H1 (cell line): ENCODE data around the gene RAP1GAP. TPM values are rescaled to one million over a fixed set of nuclear protein-coding genes. Genes with fewer than 3 reads are reported as not detected.

Source experiments
- CTCF ChIA-PET: fragments of 300-600 bp; sonication (Branson Sonifier 250); formaldehyde crosslinking; loops from one replicate; lab custom pipeline; 2021; ENCODE audit not compliant: partially characterized antibody; lab: Charles Lee
- POLR2A ChIA-PET: fragments of 300-600 bp; sonication (Branson Sonifier 250); formaldehyde crosslinking; loops from one replicate; lab custom pipeline; 2021; ENCODE audit warnings: inconsistent platforms; ENCODE audit not compliant: partially characterized antibody; lab: Charles Lee
- DNase-seq, 2 experiments: peaks; one replicate each; pipeline versions ENCODE4 v3.0.0 to v3.0.0-alpha.2; 2010 to 2022; ENCODE audit warnings: low spot score in 2 of 2, low read depth in 1 of 2, mixed read lengths in 1 of 2
- FAIRE-seq: peaks from 2 replicates; lab custom pipeline; 2011; peaks lifted over from hg19 to GRCh38; lab: Jason Lieb, UNC
- H2AFZ ChIP-seq: 2 replicates; pipeline ENCODE4 v1.8.1; 2012; ENCODE audit warnings: low read length, inconsistent platforms
- H2AK5ac ChIP-seq: 2 replicates; pipeline ENCODE4 v1.6.1; 2013; ENCODE audit warnings: low read depth, low read length
- H2BK120ac ChIP-seq: replicated peaks from 2 replicates; pipeline ENCODE3; 2013; ENCODE audit warnings: low read depth, low read length, inconsistent platforms
- H2BK12ac ChIP-seq: 2 replicates; pipeline ENCODE4 v1.6.1; 2013; ENCODE audit warnings: low read depth, low read length
- H2BK15ac ChIP-seq: 2 replicates; pipeline ENCODE4 v1.6.1; 2013; ENCODE audit warnings: low read length
- H2BK20ac ChIP-seq: 2 replicates; pipeline ENCODE4 v1.6.1; 2013; ENCODE audit warnings: low read length
- H2BK5ac ChIP-seq: 2 replicates; pipeline ENCODE4 v1.6.1; 2013; ENCODE audit warnings: low read depth, low read length
- H3K14ac ChIP-seq: 2 replicates; pipeline ENCODE4 v1.6.1; 2013; ENCODE audit warnings: inconsistent platforms; ENCODE audit not compliant: insufficient read length
- H3K18ac ChIP-seq: 2 replicates; pipeline ENCODE4 v1.6.1; 2013; ENCODE audit warnings: low read length; ENCODE audit errors: extremely low read depth
- H3K23ac ChIP-seq: 2 replicates; pipeline ENCODE4 v1.6.1; 2013; ENCODE audit warnings: inconsistent platforms; ENCODE audit not compliant: insufficient read length
- H3K23me2 ChIP-seq: 2 replicates; pipeline ENCODE4 v1.6.1; 2013; ENCODE audit warnings: low read depth, low read length
- H3K27ac ChIP-seq: 2 replicates; pipeline ENCODE4 v1.6.1; 2011; ENCODE audit warnings: low read depth, low read length, inconsistent platforms
- H3K27me3 ChIP-seq, 4 experiments: replicated peaks in 1 of 4; 1 replicate in 1 of 4; 2 replicates in 3 of 4; pipeline versions ENCODE4 v1.6.1 to v1.8.1; 2011 to 2013; ENCODE audit warnings: low read length in 3 of 4, mild to moderate bottlenecking in 3 of 4, inconsistent platforms in 2 of 4, mixed read lengths in 2 of 4, moderate library complexity in 1 of 4; ENCODE audit not compliant: control insufficient read depth in 3 of 4, insufficient read depth in 3 of 4; ENCODE audit errors: extremely low read depth in 1 of 4
- H3K36me3 ChIP-seq, 4 experiments: 2 replicates each; pipeline versions ENCODE4 v1.6.1 to v1.8.1; 2011 to 2013; ENCODE audit warnings: mild to moderate bottlenecking in 4 of 4, low read length in 3 of 4, moderate library complexity in 2 of 4, control low read depth in 1 of 4, inconsistent platforms in 1 of 4; ENCODE audit not compliant: insufficient read depth in 4 of 4, control insufficient read depth in 2 of 4
- H3K4ac ChIP-seq: replicated peaks from 2 replicates; pipeline ENCODE3; 2013; ENCODE audit warnings: low read length, low read depth, mixed read lengths, inconsistent platforms; ENCODE audit not compliant: insufficient read length
- H3K4me1 ChIP-seq, 4 experiments: replicated peaks in 1 of 4; 1 replicate in 1 of 4; 2 replicates in 3 of 4; pipeline versions ENCODE4 v1.6.1 to v1.8.1; 2011 to 2013; ENCODE audit warnings: low read length in 3 of 4, inconsistent platforms in 2 of 4, mixed read lengths in 1 of 4; ENCODE audit not compliant: insufficient read depth in 4 of 4, control insufficient read depth in 3 of 4
- H3K4me2 ChIP-seq, 2 experiments: 2 replicates each; pipeline versions ENCODE4 v1.6.1 to v1.8.1; 2011 to 2013; ENCODE audit warnings: low read depth in 2 of 2, low read length in 2 of 2, control low read depth in 1 of 2, inconsistent platforms in 1 of 2, mild to moderate bottlenecking in 1 of 2; ENCODE audit not compliant: insufficient read depth in 1 of 2
- H3K4me3 ChIP-seq, 4 experiments: fragments of 200-600, 300-600 bp in 1 of 4; sonication (generic), shearing (Covaris generic), sonication (Bioruptor Twin) in 1 of 4; 2 replicates each; pipeline versions ENCODE4 v1.5.1 to v1.8.1; 2011 to 2016; ENCODE audit warnings: low read length in 4 of 4, low read depth in 3 of 4, control low read depth in 2 of 4, inconsistent platforms in 2 of 4, mild to moderate bottlenecking in 2 of 4, mixed read lengths in 1 of 4, moderate library complexity in 1 of 4; ENCODE audit not compliant: insufficient read depth in 2 of 4; ENCODE audit errors: extremely low read depth in 1 of 4
- H3K56ac ChIP-seq: replicated peaks from 2 replicates; pipeline ENCODE3; 2013; ENCODE audit warnings: low read depth, mild to moderate bottlenecking, mixed read lengths, low read length, inconsistent platforms; ENCODE audit not compliant: insufficient read length
- H3K79me1 ChIP-seq: 2 replicates; pipeline ENCODE4 v1.6.1; 2013; ENCODE audit warnings: low read depth, low read length, control low read depth
- H3K79me2 ChIP-seq, 2 experiments: 2 replicates each; pipeline versions ENCODE4 v1.6.1 to v1.8.1; 2012 to 2013; ENCODE audit warnings: low read length in 2 of 2, mild to moderate bottlenecking in 2 of 2, inconsistent platforms in 1 of 2; ENCODE audit not compliant: insufficient read depth in 2 of 2, control insufficient read depth in 1 of 2
- H3K9ac ChIP-seq, 4 experiments: replicated peaks in 1 of 4; 1 replicate in 1 of 4; 2 replicates in 3 of 4; pipeline versions ENCODE4 v1.6.1 to v1.8.1; 2011 to 2013; ENCODE audit warnings: low read depth in 3 of 4, low read length in 3 of 4, control low read depth in 2 of 4, mild to moderate bottlenecking in 2 of 4, moderate library complexity in 2 of 4, inconsistent platforms in 1 of 4; ENCODE audit errors: extremely low read depth in 1 of 4
- H3K9me3 ChIP-seq, 2 experiments: 2 replicates each; pipeline versions ENCODE4 v1.6.1 to v1.8.1; 2012 to 2013; ENCODE audit warnings: mild to moderate bottlenecking in 2 of 2, moderate library complexity in 2 of 2, control low read depth in 1 of 2, inconsistent platforms in 1 of 2, low read depth in 1 of 2, low read length in 1 of 2, mixed read lengths in 1 of 2; ENCODE audit not compliant: insufficient read depth in 2 of 2
- H4K20me1 ChIP-seq, 2 experiments: replicated peaks in 1 of 2; 2 replicates each; pipeline versions ENCODE3 to v1.8.1; 2011 to 2013; ENCODE audit warnings: inconsistent platforms in 2 of 2, low read length in 2 of 2, mild to moderate bottlenecking in 1 of 2; ENCODE audit not compliant: insufficient read depth in 2 of 2, control insufficient read depth in 1 of 2
- H4K5ac ChIP-seq: 2 replicates; pipeline ENCODE4 v1.6.1; 2013; ENCODE audit warnings: low read length, low read depth, mixed read lengths, inconsistent platforms; ENCODE audit not compliant: insufficient read length
- H4K8ac ChIP-seq: 2 replicates; pipeline ENCODE4 v1.8.0; 2013; ENCODE audit warnings: mild to moderate bottlenecking, moderate library complexity, low read length, inconsistent platforms; ENCODE audit not compliant: insufficient read depth; ENCODE audit errors: extremely low read depth
- H4K91ac ChIP-seq: replicated peaks from 2 replicates; pipeline ENCODE3; 2013; ENCODE audit warnings: low read length, mixed read lengths, inconsistent platforms; ENCODE audit not compliant: insufficient read length
- CHD2 ChIP-seq: IDR thresholded peaks from 2 replicates; pipeline ENCODE4 v1.6.1; 2012; ENCODE audit warnings: low read length, improper control_type of control experiment
- MAFK ChIP-seq: IDR thresholded peaks from 2 replicates; pipeline ENCODE4 v1.6.1; 2012; ENCODE audit warnings: low read depth, mild to moderate bottlenecking, improper control_type of control experiment, low read length
- WGBS, 2 experiments: shearing (Covaris generic) in 1 of 2; methylation state at CpG; one replicate each; pipeline versions ENCODE4 v1.1.6 to v1.1.7; 2013 to 2015; ENCODE audit warnings: low lambda C conversion rate in 2 of 2, mixed read lengths in 2 of 2, inconsistent platforms in 1 of 2, low coverage in 1 of 2, missing lambda C conversion rate in 1 of 2; ENCODE audit not compliant: insufficient replicate concordance in 2 of 2, insufficient coverage in 1 of 2, insufficient read length in 1 of 2; ENCODE audit errors: extremely low coverage in 1 of 2, missing lambda C conversion rate in 1 of 2; 5-methylcytosine and 5-hydroxymethylcytosine counted together
- polyA plus RNA-seq, 7 experiments: library from polyadenylated mRNA; depleted of rRNA in 3 of 7; stranded (reverse) in 5 of 7; unstranded in 2 of 7; fragments of >200 nt in 5 of 7; fragments of 200-250 nt in 2 of 7; gene quantifications; 1 replicate in 5 of 7; 2 replicates in 1 of 7; 4 replicates in 1 of 7; pipeline versions ENCODE4 v1.2.1 to v1.2.3, GENCODE V29; 2011 to 2013; ENCODE audit warnings: missing spikeins in 2 of 7, mixed read lengths in 2 of 7
- total RNA-seq: library from RNA; stranded (reverse); fragmentation: NEBNext Ultra II Directional; extraction: Animal tissue kit (Norgen Biotek cat#: 25700); gene quantifications from 2 replicates; pipeline ENCODE4 v1.2.1, GENCODE V29; 2021

The RAP1GAP gene
- total and polyA plus RNA-seq, 2 of the 8 experiments (the other 6 are each of a cell fraction or from before 2014, with no cell fraction given), result 8.4 TPM

DNA sequence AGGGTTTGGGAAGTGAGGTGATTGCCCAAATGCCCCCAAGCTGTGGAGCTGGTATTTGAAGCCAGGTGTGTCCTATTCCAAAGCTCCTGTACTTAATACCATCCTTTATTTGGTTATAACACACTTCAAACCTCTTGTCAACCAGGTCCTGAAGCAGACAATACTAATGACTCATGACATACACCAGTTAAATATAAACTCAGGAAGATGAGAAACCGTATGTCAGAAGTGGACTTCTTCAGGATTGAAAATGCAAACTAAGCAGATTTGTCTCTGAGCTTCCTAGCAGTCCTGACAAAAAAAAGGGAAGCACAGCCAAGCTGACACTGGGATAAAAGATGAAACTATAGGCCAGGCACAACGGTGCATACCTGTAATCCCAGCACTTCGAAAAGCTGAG lies 89.4 kb downstream of the RAP1GAP start:
- Histone ChIP-seq H4K20me1 (peaks cover 0 to 2% of the 10 kb centered on the region in 2 experiments), H4K91ac (no peak overlapping the region), H4K8ac (no peak overlapping the region), H3K23me2 (peaks cover 3% of the 10 kb centered on the region; the same call in 1 of the 2 replicates), H3K4me2 (no peak overlapping the region), H4K5ac (no peak overlapping the region), H3K79me2 (no peaks in the 10 kb centered on the region), H2BK15ac (no peak overlapping the region), H3K23ac (no peak overlapping the region), H2AK5ac (no peak overlapping the region), H3K79me1 (no peaks in the 10 kb centered on the region; the same call in none of the 2 replicates), H3K9ac (no peak overlapping the region), H2AFZ (no peak overlapping the region), H2BK12ac (no peak overlapping the region), H3K4me1 (peaks cover 0 to 2% (median 0%) of the 10 kb centered on the region in 4 experiments; a peak in 3 of 7 replicates), H3K36me3 (no peaks in the 10 kb centered on the region), H3K56ac (no peak overlapping the region), H3K27ac (no peak overlapping the region), H3K4me3 (no peak overlapping the region), H3K18ac (no peak overlapping the region), H3K9me3 (no peaks in the 10 kb centered on the region), H3K4ac (no peak overlapping the region), H2BK20ac (no peak overlapping the region), H2BK120ac (no peak overlapping the region), H3K14ac (no peak overlapping the region), H2BK5ac (no peak overlapping the region), H3K27me3 (peaks cover 0 to 4% (median 0%) of the 10 kb centered on the region in 4 experiments; a peak in 4 of 7 replicates)
- WGBS, 2 experiments, result 88% methylated on average over 3 of the region's 3 CpGs; no CpG with 5 or more reads in 1 of the 2 experiments
- TF ChIP-seq MAFK (peak; percentile 78; the same call in 1 of the 2 replicates), CHD2 (no peak)
- no peak for DNase-seq
- ChIA-PET CTCF (interaction anchor here (0.7 to 1.5 kb wide), 9 partner anchors 11 to 211 kb away, joined by 3 to 5 read pairs (median 3); no protein-coding TSS in a partner anchor), POLR2A (no interaction called here)
- FAIRE-seq, result no peak
